ENCODE results near the gene POU2AF3.

POU2AF3 gene

DNA sequence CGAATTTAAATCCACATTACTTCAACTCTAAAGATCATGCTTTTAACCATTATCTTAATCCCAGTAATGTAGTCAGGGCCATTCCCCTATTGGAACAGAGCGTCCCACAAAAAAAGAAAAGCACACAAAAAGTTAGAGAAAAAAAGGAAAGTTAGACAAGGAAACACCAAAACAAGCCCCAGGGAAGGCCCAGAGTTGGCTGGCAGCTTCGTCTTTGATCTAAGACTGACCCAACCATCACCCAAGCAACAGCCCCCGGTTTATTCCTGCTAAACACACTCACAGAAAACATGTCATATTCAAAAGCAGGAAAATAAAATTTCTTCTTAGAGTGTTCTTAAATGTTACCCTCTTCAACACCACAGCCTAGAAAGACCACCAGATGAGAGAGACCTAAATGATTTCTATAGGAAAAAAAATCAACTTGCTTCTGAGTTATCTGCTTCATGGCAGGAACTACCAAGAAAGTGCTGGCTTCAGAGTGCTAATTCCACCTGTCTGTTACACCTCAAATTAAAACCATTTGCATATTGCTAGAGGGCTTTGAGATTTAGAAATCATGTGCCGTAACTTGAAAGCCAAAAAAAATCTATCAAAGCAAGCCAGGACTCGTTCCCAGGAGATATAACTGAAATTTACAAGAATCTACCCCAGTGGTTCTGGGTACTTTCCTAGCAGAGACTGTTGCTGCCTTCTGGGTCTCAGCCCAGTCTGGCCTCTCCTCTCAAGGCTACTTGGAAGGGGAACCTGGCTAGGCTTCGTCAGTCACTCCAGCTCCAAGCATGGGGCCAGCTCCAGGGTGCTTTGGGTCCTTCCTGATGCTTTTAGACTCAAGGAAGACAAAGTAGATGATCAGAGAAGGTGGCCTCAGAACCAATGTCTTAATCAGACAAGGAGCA is 31.2 kb downstream of the POU2AF3 start:
- Mint-ChIP-seq H3K36me3 (peaks cover 20% of the 10 kb centered on the region), H3K27me3 (no peaks in the 10 kb centered on the region), H3K4me3 (no peak overlapping the region), H3K9me3 (no peaks in the 10 kb centered on the region), H3K4me1 (peaks cover 13% of the 10 kb centered on the region), H3K27ac (no peak overlapping the region)
- no peak for ATAC-seq

DNA sequence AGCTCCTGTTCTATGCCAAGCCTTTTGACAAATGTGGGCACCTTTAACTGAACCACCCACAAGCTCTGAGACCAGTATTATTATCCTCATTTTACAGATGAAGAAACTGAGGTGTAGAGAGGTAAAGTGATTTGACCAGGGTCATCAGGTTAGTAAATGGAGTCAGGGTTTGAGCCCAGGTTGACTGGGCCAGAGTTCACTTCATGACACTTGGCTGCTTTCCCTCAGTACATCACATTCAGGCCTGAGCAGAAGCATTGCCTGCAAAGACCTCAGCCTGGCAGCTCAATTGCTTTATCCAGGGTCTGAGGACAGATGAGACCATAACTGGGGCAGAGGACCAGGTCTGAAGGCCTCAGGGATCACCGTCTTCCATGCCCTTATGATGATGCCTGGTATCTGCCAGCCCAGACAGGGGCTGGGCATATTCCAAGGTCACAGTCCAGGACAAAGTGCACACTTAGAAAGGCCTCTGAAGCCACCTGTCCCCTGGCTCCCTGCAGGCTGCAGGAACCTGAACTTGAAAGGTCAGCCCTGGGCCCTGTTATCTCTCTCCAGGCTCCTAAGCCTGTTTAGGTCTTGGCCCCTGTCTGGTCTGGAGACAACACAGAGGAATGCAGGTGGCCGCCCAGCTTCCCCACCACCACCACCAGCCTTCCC is 32.0 kb downstream of the POU2AF3 start:
- Mint-ChIP-seq H3K27ac (peak overlapping the region; percentile 20), H3K27me3 (no peaks in the 10 kb centered on the region), H3K4me1 (peaks cover 13% of the 10 kb centered on the region), H3K9me3 (no peaks in the 10 kb centered on the region), H3K4me3 (no peak overlapping the region), H3K36me3 (peaks cover 20% of the 10 kb centered on the region)
- no peak for ATAC-seq

DNA sequence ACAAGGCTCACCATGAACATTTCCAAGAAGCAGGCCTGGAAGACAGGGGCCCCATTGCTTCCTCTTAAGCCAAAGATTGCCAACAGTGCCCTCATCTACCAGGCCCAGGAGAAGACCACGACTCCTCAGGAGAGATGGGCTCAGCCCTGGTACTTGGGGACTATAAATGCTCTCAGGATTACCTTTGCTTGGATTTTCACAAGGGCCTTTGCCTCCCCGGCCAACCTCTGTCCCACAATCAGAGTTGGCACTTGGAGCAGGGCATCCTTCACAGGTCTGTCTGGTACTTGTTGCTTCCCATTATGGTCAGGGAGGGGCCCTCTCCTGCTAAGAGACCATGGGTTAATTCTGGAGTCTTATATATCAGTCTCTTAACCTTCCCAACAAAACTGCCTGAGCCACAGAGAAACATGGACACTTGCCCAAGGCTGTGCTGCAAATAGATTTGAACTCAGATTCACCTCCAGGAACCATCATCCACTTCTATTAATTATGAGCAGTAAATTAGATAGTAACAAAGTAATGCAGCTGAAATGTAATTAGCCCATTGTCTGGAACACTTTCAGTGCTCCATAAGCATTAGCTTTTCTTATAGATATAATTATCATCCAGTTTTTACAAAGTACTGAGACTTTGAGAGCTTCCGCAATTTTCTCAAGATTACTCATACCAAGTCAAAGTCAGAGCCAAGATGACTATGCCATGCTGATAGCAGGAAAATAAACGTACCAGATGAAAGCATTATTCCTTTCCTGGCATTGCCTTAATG is 33.5 kb downstream of the POU2AF3 start:
- no peak for ATAC-seq
- Mint-ChIP-seq H3K9me3 (no peaks in the 10 kb centered on the region), H3K27ac (no peak overlapping the region), H3K4me1 (peaks cover 13% of the 10 kb centered on the region), H3K4me3 (no peak overlapping the region), H3K36me3 (peaks cover 14% of the 10 kb centered on the region), H3K27me3 (no peaks in the 10 kb centered on the region)

DNA sequence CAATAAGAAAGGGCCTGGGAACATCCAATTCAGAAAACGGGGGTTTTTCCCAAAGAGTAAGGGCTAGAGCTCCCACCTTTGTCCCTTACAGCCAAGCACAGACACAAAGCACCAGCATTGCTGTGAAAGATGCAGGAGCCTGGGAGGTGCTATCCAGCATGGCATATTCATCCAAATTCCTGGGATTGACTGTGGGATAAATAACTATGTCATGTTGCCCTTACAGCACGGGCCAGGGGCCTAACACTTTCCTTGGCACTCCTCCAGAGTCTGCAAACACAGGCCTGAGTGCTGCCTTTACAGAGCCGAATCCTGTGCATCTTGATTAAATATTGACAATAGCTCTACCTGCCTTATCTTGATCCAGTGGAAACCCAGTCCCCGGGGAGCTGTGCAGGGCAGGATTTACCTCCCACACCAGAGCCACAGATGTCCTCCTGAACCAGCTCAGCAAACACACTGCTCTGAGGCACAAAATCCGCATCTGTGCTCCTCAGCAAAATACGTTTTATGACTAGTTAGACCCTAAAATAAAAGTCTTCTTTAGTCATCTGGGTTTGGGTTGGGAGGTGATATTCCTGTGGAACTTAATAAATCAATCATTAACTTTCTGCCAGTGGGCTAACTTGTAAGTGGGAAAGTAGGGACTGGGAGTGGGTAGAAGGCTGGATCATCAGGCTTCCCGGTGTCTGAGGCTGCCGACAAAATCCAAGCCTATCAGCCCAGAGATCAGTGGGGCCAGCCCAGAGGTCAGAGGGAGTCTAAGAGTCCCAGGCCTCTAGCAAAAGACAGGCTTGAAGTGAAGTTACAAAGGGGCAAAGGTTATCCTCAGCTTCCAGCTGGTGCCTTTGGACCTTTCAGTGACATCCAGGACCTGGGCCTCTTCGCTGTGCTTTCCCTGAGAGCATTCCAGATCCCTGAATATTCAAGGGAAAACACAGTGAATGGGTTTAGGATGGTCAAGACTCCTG is 36.5 kb downstream of the POU2AF3 start:
- H3K9me3 Mint-ChIP-seq, result peaks cover 4% of the 10 kb centered on the region
- H3K4me3 Mint-ChIP-seq, result no peak overlapping the region
- no peaks in the 10 kb centered on the region for H3K27me3 Mint-ChIP-seq
- ATAC-seq, result no peak
- H3K36me3 Mint-ChIP-seq, result peaks cover 20% of the 10 kb centered on the region
- peaks cover 6% of the 10 kb centered on the region for H3K4me1 Mint-ChIP-seq
- H3K27ac Mint-ChIP-seq, result no peak overlapping the region

DNA sequence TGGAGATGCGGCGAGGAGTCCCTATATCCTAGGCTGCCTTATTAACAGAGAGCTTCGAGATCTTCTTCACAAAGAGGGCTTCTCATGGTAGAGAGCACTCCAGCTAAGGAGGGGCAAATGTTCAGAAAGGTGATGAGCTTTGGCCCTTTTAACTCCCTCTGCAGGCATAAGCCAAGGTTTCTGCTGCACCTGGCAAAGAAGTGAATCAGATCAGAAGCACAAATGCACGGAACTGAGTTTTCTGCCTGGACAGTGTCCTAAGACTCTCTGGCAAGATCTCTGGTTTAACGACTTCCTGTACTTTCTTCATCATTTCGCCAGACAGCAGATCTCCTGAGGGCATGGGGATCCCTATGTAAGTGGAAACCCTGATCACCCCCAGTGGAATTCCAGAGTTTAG is 37.2 kb downstream of the POU2AF3 start:
- no peak overlapping the region for H3K27ac Mint-ChIP-seq
- H3K27me3 Mint-ChIP-seq, result no peaks in the 10 kb centered on the region
- H3K9me3 Mint-ChIP-seq, result peaks cover 4% of the 10 kb centered on the region
- ATAC-seq, result no peak
- peaks cover 22% of the 10 kb centered on the region for H3K36me3 Mint-ChIP-seq
- H3K4me1 Mint-ChIP-seq, result peaks cover 6% of the 10 kb centered on the region
- H3K4me3 Mint-ChIP-seq, result no peak overlapping the region

DNA sequence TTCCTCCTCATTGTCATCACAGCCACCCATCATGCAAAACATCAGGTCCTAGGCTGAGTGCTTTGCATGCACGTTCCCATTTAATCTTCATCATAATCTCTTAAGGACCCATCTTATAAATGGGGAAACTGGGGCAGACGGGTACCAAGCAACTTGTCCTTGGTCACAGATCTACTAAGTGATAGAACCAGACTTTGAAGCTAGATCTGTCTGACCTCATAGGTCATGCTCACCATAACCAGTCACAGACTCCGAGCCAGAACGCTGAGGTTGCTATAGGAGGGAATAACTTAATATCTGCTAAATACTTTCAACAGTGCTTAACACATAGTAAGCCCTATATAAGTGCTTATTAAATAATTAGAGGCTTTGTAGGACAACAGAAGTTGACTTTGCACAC is 37.7 kb downstream of the POU2AF3 start:
- Mint-ChIP-seq H3K4me1 (peaks cover 6% of the 10 kb centered on the region), H3K9me3 (peaks cover 4% of the 10 kb centered on the region), H3K36me3 (peaks cover 22% of the 10 kb centered on the region), H3K27ac (no peak overlapping the region), H3K4me3 (no peak overlapping the region), H3K27me3 (no peaks in the 10 kb centered on the region)
- no peak for ATAC-seq

DNA sequence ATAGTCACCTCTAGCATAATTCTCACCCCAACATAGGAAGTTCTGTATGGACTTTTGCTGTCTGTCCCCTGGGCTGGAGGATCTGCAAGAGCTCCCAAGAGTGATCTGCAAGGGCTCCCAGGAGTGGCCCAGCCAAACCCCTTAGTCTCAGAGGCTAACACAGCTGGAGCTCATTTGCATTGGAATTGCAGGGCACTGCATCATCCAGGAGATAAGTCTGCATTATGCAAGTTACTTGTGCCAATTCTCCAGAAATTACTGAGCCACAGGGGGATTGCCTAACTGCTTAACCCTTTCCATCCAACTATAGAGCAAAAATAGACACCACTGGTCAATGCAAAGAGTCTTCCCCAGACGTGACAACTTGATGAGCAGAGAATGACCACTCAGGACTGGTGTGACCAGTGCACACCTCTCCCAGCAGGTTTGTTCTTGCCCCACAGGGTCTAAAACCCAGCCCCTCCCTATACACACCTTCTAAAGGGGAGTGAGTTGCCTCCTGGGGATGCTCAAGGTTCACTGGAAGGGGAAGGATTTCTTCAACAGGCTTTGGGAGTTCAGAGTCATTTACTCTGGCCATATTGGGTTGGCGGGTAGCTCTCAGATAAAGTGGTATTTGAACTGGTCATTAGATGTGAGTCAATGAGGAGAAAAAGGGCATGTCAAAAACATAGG is 38.4 kb downstream of the POU2AF3 start:
- H3K4me3 Mint-ChIP-seq, result no peak overlapping the region
- H3K27ac Mint-ChIP-seq, result no peak overlapping the region
- peaks cover 22% of the 10 kb centered on the region for H3K36me3 Mint-ChIP-seq
- no peak for ATAC-seq
- H3K4me1 Mint-ChIP-seq, result peaks cover 6% of the 10 kb centered on the region
- no peaks in the 10 kb centered on the region for H3K27me3 Mint-ChIP-seq
- peaks cover 4% of the 10 kb centered on the region for H3K9me3 Mint-ChIP-seq

DNA sequence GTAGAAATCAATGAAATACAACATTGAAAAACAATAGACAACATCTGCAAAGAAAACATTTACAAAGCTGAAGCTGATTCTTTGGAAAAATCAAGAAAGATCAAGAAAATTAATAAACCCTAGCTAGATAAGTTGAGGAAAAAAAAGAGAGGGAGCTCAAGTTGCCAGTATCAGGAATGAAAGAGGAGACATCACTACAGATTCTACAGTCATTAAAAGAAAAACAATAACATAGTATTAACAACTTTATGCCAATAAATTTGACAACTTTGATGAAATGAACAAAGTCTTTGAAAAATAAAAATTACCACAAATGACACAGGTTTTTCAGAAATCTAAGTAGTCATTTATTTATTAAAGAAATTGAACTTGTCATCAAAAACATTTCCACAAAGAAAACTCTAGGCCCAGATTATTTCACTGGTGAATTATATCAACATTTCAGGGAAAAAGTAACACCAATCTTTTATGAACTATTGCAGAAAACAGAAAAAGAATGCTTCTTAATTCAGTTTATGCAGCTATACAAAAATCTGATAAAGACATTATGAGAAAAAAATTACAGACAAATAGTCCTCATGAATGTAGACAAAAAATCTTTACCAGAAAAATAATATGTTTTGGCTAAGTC is 41.5 kb downstream of the POU2AF3 start:
- Mint-ChIP-seq H3K4me3 (no peak overlapping the region), H3K36me3 (peaks cover 8% of the 10 kb centered on the region), H3K9me3 (peaks cover 4% of the 10 kb centered on the region), H3K4me1 (peaks cover 4% of the 10 kb centered on the region), H3K27me3 (no peaks in the 10 kb centered on the region), H3K27ac (no peak overlapping the region)
- ATAC-seq, result no peak

DNA sequence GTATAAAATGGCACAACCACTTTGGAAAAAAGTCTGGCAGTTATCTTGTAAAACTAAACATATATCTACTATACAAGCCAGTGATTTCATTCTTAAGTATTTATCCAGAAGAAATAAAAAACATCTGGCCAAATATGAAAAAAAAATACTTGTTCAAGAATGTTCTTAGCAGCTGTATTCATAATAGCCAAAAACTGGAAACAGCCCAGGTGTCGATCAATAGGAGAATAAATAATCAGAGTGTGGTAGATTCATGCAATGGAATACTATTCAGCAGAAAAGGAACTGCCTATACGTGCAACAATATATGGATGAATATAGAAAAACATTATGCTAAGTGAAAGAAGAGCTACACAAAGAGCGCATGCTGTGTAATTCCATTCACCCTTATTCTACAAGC is 44.0 kb downstream of the POU2AF3 start:
- H3K4me1 Mint-ChIP-seq, result peaks cover 17% of the 10 kb centered on the region
- no peaks in the 10 kb centered on the region for H3K27me3 Mint-ChIP-seq
- peaks cover 4% of the 10 kb centered on the region for H3K9me3 Mint-ChIP-seq
- H3K4me3 Mint-ChIP-seq, result no peak overlapping the region
- no peak overlapping the region for H3K27ac Mint-ChIP-seq
- peaks cover 8% of the 10 kb centered on the region for H3K36me3 Mint-ChIP-seq
- no peak for ATAC-seq

DNA sequence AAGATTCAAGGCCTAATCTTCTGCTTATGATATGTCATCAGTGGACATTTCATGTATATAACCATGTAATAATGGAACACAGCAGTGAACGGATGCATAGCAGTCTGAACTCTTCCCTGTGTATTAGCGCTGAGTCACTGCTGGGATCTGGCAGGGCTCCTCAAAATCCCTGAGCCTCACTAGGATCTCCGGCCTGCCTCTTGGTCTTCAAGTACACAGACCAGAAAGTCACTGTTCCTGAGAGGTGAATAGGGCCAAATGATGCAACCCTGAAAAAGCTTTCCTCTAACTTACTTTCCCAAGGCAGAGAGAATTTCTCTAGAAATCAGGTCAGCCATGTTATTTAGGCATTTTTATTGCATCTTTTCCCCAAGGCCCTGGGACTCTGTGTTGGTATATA is 45.7 kb downstream of the POU2AF3 start:
- H3K36me3 Mint-ChIP-seq, result peaks cover 8% of the 10 kb centered on the region
- H3K9me3 Mint-ChIP-seq, result peaks cover 4% of the 10 kb centered on the region
- H3K4me3 Mint-ChIP-seq, result no peak overlapping the region
- peaks cover 17% of the 10 kb centered on the region for H3K4me1 Mint-ChIP-seq
- no peak for ATAC-seq
- H3K27ac Mint-ChIP-seq, result no peak overlapping the region
- H3K27me3 Mint-ChIP-seq, result no peaks in the 10 kb centered on the region

DNA sequence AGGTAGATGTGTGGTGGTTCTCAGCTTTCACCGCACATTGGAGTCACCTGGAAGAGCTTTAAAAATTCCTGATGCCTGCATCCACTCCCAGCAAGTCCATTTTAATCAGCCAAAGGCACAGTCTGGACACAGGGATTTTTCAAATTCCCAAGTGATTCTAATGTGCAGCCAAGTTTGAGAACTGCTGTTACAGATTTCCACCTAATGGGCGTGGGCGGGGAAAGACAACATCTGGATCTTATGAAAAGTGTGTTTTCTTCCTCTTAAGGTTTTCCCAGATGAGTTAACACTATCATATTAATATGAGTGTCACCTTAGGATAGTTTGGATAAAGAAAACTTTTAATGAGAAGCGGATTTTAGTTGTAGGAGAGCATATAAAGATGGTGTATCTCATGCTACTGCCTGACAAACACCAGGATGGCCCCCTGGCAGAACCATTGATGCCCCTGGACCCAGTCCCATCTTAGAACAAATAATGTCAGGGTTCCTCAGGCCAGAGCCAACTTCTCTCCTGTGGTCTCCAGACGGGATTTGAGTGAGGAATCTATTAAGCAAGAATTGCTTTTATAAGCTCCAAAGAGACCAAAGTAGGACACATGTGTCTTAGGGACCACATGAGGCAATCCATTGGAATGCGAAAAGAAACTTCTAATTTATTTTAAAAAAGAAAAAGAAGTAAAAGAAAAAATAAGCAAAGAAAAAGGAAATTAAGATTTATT is 48.8 kb downstream of the POU2AF3 start:
- Mint-ChIP-seq H3K36me3 (peaks cover 7% of the 10 kb centered on the region), H3K27ac (no peak overlapping the region), H3K4me1 (peaks cover 38% of the 10 kb centered on the region), H3K4me3 (no peak overlapping the region), H3K27me3 (no peaks in the 10 kb centered on the region), H3K9me3 (no peaks in the 10 kb centered on the region)
- ATAC-seq, result no peak

DNA sequence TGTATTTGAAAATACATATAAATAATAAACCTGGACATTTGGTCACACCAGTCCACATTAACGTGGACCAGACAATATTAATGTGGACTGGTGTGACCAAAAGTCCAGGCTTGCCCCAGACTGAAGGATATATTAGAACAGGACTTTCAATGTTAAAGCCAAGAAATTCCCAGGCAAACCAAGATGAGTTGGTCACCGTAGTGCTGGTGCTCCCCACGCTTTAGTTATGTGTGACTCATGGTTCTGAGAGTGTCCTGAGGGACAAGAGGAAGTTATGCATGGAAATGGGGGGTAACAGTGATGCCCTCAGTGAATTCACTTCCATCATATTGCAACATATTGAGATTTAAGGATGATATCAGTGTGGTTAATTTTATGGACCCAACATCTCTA is 49.4 kb downstream of the POU2AF3 start:
- H3K9me3 Mint-ChIP-seq, result no peaks in the 10 kb centered on the region
- no peak for ATAC-seq
- H3K4me1 Mint-ChIP-seq, result peaks cover 43% of the 10 kb centered on the region
- H3K27me3 Mint-ChIP-seq, result no peaks in the 10 kb centered on the region
- no peak overlapping the region for H3K27ac Mint-ChIP-seq
- H3K36me3 Mint-ChIP-seq, result peaks cover 12% of the 10 kb centered on the region
- no peak overlapping the region for H3K4me3 Mint-ChIP-seq

DNA sequence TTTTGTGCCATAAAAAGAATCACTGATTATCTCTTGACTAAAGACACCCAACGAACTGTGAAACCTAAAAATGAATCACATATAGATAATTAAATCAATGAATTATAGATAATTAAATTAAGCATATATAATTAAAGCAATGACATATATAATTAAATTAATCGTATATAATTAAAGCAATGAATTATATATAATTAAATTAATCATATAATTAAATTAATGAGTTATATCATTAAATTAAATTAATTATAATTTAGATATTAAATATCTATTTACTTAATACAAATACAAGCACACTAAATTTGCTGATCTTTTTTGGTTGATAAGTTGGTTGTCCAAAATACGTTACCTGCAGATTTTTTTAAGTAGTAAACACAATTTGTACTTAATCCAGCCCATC is 49.8 kb downstream of the POU2AF3 start:
- Mint-ChIP-seq H3K36me3 (peaks cover 16% of the 10 kb centered on the region), H3K27ac (no peak overlapping the region), H3K4me3 (no peak overlapping the region), H3K9me3 (no peaks in the 10 kb centered on the region), H3K4me1 (peaks cover 48% of the 10 kb centered on the region), H3K27me3 (no peaks in the 10 kb centered on the region)
- ATAC-seq, result no peak
